Measurements from ENCODE around the gene TAF3.

The TAF3 gene

DNA sequence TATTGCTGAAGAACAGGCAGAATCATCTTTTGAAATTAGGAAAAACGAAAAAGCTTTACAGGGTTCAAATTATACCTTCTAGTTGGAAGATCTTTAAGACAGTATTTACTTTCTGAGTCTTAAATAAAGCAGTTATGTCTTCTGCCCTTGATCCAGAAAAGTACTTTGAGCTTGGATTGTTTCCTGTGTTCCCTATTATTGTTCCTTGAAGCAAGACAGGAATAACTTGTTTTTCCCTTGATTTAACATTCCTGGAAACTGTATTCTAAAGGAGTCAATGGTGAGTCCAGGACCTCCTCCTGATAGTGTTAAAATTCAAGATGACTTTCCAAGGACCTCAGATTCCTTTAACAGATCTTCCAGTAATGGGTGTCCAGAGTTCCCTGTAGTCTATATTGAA, 161.9 kb downstream of the TAF3 start:
- Histone ChIP-seq H3K27me3 (replicated peaks in 2 of 5; ENCODE audit: control insufficient read depth in 4 of 5, insufficient read depth in 5 of 5, low read length in 4 of 5) (no peaks in the 10 kb centered on the region), H3K9me3 (ENCODE audit: control extremely low read depth in 1 of 5, control insufficient read depth in 4 of 5, insufficient read depth in 2 of 5, low read depth in 1 of 5, low read length in 4 of 5) (no peaks in the 10 kb centered on the region), H3K27ac (ENCODE audit: insufficient read depth in 1 of 2, low read depth in 1 of 2, low read length in 2 of 2, poor library complexity in 1 of 2, severe bottlenecking in 2 of 2) (no peak overlapping the region), H3K36me3 (ENCODE audit: control insufficient read depth in 4 of 4, insufficient read depth in 4 of 4, low read length in 3 of 4) (peaks cover 2 to 14% (median 5%) of the 10 kb centered on the region in 4 experiments), H3K4me3 (ENCODE audit: control insufficient read depth in 1 of 7, extremely low read depth in 1 of 7, insufficient read depth in 4 of 7, low read depth in 2 of 7, low read length in 6 of 7) (no peak overlapping the region), H3K4me1 (ENCODE audit: control extremely low read depth in 1 of 4, control insufficient read depth in 4 of 4, insufficient read depth in 4 of 4, low read length in 3 of 4) (no peaks in the 10 kb centered on the region)
- POLR2A ChIA-PET: no interaction called here
- WGBS (ENCODE audit: insufficient coverage): 100% methylated on average over 1 of the region's 1 CpG
- DNase-seq: no peak
- CTCF ChIA-PET: no interaction called here

DNA sequence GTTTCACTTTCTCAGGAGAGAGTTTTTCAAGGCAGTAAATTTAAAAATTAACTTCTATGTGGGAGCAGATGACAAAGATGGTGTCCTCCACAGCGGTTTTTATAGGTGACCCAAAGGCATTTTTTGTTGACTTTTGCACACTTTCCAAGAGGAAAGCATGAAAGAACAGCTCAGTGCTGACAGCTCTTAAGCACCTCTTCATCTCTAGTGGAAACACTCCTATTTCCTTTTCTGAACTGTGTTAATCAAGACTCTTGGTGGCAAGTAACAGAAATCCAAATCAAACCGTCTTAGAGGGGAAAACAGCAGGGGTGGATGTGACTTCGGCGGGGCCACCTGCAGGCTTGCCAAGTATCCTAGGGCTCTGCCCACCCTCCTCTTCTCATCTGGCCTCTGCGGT, 164.4 kb downstream of the TAF3 start:
- CTCF ChIA-PET: no interaction called here

DNA sequence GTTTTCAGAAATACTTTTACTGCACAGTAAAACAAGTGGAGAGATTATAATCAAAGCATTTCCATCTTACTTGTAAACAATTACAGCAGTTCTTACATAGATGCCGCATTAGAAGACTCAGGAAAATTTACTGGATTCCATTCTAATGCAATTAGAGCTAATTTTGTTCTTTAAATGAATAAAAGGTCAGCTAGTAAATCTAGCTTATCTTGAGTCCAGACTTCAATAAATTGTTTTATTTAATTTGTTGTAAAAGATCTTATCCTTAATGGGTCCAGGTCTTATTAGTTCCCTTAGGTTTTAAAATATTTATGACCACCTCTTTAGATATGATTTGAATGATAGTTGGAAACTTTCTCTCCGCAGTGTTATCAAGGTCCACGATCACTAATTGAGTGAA, 166.0 kb downstream of the TAF3 start:
- no peak for DNase-seq
- Histone ChIP-seq H3K27ac (ENCODE audit: insufficient read depth in 1 of 2, low read depth in 1 of 2, low read length in 2 of 2, poor library complexity in 1 of 2, severe bottlenecking in 2 of 2) (no peak overlapping the region), H3K36me3 (ENCODE audit: control insufficient read depth in 4 of 4, insufficient read depth in 4 of 4, low read length in 3 of 4) (peaks cover 0 to 6% (median 3%) of the 10 kb centered on the region in 4 experiments), H3K4me1 (ENCODE audit: control extremely low read depth in 1 of 4, control insufficient read depth in 4 of 4, insufficient read depth in 4 of 4, low read length in 3 of 4) (no peaks in the 10 kb centered on the region), H3K9me3 (ENCODE audit: control extremely low read depth in 1 of 5, control insufficient read depth in 4 of 5, insufficient read depth in 2 of 5, low read depth in 1 of 5, low read length in 4 of 5) (no peaks in the 10 kb centered on the region), H3K27me3 (replicated peaks in 2 of 5; ENCODE audit: control insufficient read depth in 4 of 5, insufficient read depth in 5 of 5, low read length in 4 of 5) (no peaks in the 10 kb centered on the region), H3K4me3 (ENCODE audit: control insufficient read depth in 1 of 7, extremely low read depth in 1 of 7, insufficient read depth in 4 of 7, low read depth in 2 of 7, low read length in 6 of 7) (no peak overlapping the region)
- no CpG with 5 or more reads among the region's 3 CpGs for WGBS (ENCODE audit: insufficient coverage)
- CTCF ChIA-PET: no interaction called here
- POLR2A ChIA-PET: no interaction called here

More for the DNA sequence above, 164.4 kb downstream of the TAF3 start:
- no peak for DNase-seq
- Histone ChIP-seq H3K36me3 (ENCODE audit: control insufficient read depth in 4 of 4, insufficient read depth in 4 of 4, low read length in 3 of 4) (peaks cover 2 to 9% (median 5%) of the 10 kb centered on the region in 4 experiments), H3K4me3 (ENCODE audit: control insufficient read depth in 1 of 7, extremely low read depth in 1 of 7, insufficient read depth in 4 of 7, low read depth in 2 of 7, low read length in 6 of 7) (no peak overlapping the region), H3K27ac (ENCODE audit: insufficient read depth in 1 of 2, low read depth in 1 of 2, low read length in 2 of 2, poor library complexity in 1 of 2, severe bottlenecking in 2 of 2) (no peak overlapping the region), H3K27me3 (replicated peaks in 2 of 5; ENCODE audit: control insufficient read depth in 4 of 5, insufficient read depth in 5 of 5, low read length in 4 of 5) (no peaks in the 10 kb centered on the region), H3K4me1 (ENCODE audit: control extremely low read depth in 1 of 4, control insufficient read depth in 4 of 4, insufficient read depth in 4 of 4, low read length in 3 of 4) (no peaks in the 10 kb centered on the region), H3K9me3 (ENCODE audit: control extremely low read depth in 1 of 5, control insufficient read depth in 4 of 5, insufficient read depth in 2 of 5, low read depth in 1 of 5, low read length in 4 of 5) (no peaks in the 10 kb centered on the region)
- POLR2A ChIA-PET: no interaction called here
- 100% methylated on average over 5 of the region's 5 CpGs for WGBS (ENCODE audit: insufficient coverage)

DNA sequence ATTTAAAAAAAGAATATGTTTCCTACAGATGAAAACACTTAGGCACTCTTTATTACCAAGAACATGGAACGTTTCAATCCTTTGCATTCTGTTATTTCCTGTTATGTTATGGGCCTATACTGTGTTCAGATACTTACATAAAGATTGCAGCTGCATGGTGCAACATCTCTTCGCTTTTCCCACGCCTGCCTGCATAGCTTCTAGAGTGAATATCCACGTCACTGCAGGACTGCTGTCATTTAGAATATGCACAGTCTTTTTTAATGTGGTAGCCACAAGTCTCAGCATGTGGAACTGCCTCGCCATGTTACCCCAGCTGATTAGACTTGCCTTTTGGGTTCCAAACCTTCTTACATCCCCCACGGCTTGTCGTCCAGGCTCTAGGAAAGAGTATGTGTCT, 166.6 kb downstream of the TAF3 start:
- ChIA-PET POLR2A (no interaction called here), CTCF (no interaction called here)
- no peaks in the 10 kb centered on the region for H3K27me3 ChIP-seq (replicated peaks in 2 of 5; ENCODE audit: control insufficient read depth in 4 of 5, insufficient read depth in 5 of 5, low read length in 4 of 5)
- 97% methylated on average over 6 of the region's 7 CpGs for WGBS (ENCODE audit: insufficient coverage)
- no peak for DNase-seq
- no peak overlapping the region for H3K27ac ChIP-seq (ENCODE audit: insufficient read depth in 1 of 2, low read depth in 1 of 2, low read length in 2 of 2, poor library complexity in 1 of 2, severe bottlenecking in 2 of 2)
- H3K36me3 ChIP-seq (ENCODE audit: control insufficient read depth in 4 of 4, insufficient read depth in 4 of 4, low read length in 3 of 4): peaks cover 0 to 6% (median 3%) of the 10 kb centered on the region in 4 experiments
- H3K4me1 ChIP-seq (ENCODE audit: control extremely low read depth in 1 of 4, control insufficient read depth in 4 of 4, insufficient read depth in 4 of 4, low read length in 3 of 4): no peaks in the 10 kb centered on the region
- H3K4me3 ChIP-seq (ENCODE audit: control insufficient read depth in 1 of 7, extremely low read depth in 1 of 7, insufficient read depth in 4 of 7, low read depth in 2 of 7, low read length in 6 of 7): no peak overlapping the region
- H3K9me3 ChIP-seq (ENCODE audit: control extremely low read depth in 1 of 5, control insufficient read depth in 4 of 5, insufficient read depth in 2 of 5, low read depth in 1 of 5, low read length in 4 of 5): no peaks in the 10 kb centered on the region

DNA sequence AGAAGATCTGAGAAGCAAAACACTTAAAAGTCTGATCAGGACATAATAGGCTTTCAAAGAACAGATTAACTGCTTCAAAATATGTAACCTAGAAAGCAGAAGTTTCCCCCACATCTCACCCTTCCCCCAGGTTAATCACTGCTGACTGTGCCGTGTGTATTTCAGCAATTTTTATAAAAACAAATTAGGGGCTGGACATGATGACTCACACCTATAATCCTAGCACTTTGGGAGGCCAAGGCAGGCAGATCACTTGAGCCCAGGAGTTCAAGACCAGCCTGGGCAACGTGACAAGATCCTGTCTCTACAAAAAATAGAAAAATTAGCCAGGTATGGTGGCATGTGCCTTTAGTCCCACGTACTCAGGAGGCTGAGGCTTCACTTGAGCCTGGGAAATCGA, 168.5 kb downstream of the TAF3 start:
- no peaks in the 10 kb centered on the region for H3K4me1 ChIP-seq (ENCODE audit: control extremely low read depth in 1 of 4, control insufficient read depth in 4 of 4, insufficient read depth in 4 of 4, low read length in 3 of 4)
- ChIA-PET CTCF (interaction anchor here (1.0 kb wide), 1 partner anchor 17 kb away, joined by 3 read pairs; no protein-coding TSS in a partner anchor), POLR2A (no interaction called here)
- 81% methylated on average over 4 of the region's 4 CpGs for WGBS (ENCODE audit: insufficient coverage)
- H3K27ac ChIP-seq (ENCODE audit: insufficient read depth in 1 of 2, low read depth in 1 of 2, low read length in 2 of 2, poor library complexity in 1 of 2, severe bottlenecking in 2 of 2): no peak overlapping the region
- peaks cover 0 to 3% (median 0%) of the 10 kb centered on the region in 4 experiments for H3K36me3 ChIP-seq (ENCODE audit: control insufficient read depth in 4 of 4, insufficient read depth in 4 of 4, low read length in 3 of 4)
- H3K27me3 ChIP-seq (replicated peaks in 2 of 5; ENCODE audit: control insufficient read depth in 4 of 5, insufficient read depth in 5 of 5, low read length in 4 of 5): no peaks in the 10 kb centered on the region
- peak in 2 of 3 donors; percentile 54 to 57 for DNase-seq
- H3K4me3 ChIP-seq (ENCODE audit: control insufficient read depth in 1 of 7, extremely low read depth in 1 of 7, insufficient read depth in 4 of 7, low read depth in 2 of 7, low read length in 6 of 7): no peak overlapping the region
- no peaks in the 10 kb centered on the region for H3K9me3 ChIP-seq (ENCODE audit: control extremely low read depth in 1 of 5, control insufficient read depth in 4 of 5, insufficient read depth in 2 of 5, low read depth in 1 of 5, low read length in 4 of 5)

DNA sequence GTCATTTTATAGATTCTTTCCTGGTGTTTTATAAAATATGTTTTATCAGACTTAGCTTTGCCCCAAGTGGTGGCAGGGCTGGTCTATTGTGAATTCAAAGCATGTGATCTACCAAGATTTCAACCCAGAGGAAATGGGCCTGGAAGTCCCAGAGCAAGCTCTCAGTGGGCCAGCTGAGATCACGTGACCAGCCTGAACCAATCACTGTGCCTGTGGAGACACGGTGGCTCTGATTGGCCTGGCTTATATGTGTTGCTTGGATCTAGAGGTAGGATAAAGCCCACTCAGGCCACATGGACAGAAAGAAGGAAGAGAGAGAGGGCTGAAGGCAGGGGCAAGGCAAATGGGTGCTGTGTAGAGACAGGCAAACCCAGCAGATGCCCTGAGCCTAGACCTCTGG, 170.7 kb downstream of the TAF3 start:
- Histone ChIP-seq H3K4me1 (ENCODE audit: control extremely low read depth in 1 of 4, control insufficient read depth in 4 of 4, insufficient read depth in 4 of 4, low read length in 3 of 4) (no peaks in the 10 kb centered on the region), H3K27ac (ENCODE audit: insufficient read depth in 1 of 2, low read depth in 1 of 2, low read length in 2 of 2, poor library complexity in 1 of 2, severe bottlenecking in 2 of 2) (no peak overlapping the region), H3K36me3 (ENCODE audit: control insufficient read depth in 4 of 4, insufficient read depth in 4 of 4, low read length in 3 of 4) (peaks cover 0 to 3% (median 0%) of the 10 kb centered on the region in 4 experiments), H3K9me3 (ENCODE audit: control extremely low read depth in 1 of 5, control insufficient read depth in 4 of 5, insufficient read depth in 2 of 5, low read depth in 1 of 5, low read length in 4 of 5) (no peaks in the 10 kb centered on the region), H3K27me3 (replicated peaks in 2 of 5; ENCODE audit: control insufficient read depth in 4 of 5, insufficient read depth in 5 of 5, low read length in 4 of 5) (no peaks in the 10 kb centered on the region), H3K4me3 (ENCODE audit: control insufficient read depth in 1 of 7, extremely low read depth in 1 of 7, insufficient read depth in 4 of 7, low read depth in 2 of 7, low read length in 6 of 7) (no peak overlapping the region)
- DNase-seq: no peak
- ChIA-PET CTCF (interaction anchor here (0.8 kb wide), 1 partner anchor 636 kb away, joined by 3 read pairs; no protein-coding TSS in a partner anchor), POLR2A (no interaction called here)
- no CpG with 5 or more reads among the region's 2 CpGs for WGBS (ENCODE audit: insufficient coverage)

DNA sequence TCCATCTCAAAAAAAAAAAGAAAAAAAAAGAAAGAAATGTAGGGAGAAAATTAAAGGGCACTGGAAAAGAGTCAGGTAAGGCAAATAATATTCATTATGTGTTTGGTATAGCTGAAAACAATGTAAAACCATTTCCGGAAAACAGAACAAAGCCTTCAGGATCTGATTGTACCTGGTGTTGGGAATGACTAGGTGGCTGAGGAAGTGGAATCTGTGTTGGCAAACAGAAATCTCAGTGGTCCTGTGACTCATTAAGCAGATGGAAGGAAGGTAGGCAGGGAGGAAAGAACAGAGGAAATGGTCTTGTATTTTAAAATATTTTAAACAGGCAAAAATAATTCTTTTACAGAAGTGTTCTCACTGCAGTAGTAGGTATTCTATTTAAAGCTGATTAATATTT, 180.5 kb downstream of the TAF3 start:
- CTCF ChIA-PET: no interaction called here

More for the DNA sequence above, 180.5 kb downstream of the TAF3 start:
- H3K9me3 ChIP-seq (ENCODE audit: control extremely low read depth in 1 of 5, control insufficient read depth in 4 of 5, insufficient read depth in 2 of 5, low read depth in 1 of 5, low read length in 4 of 5): peaks cover 0 to 11% (median 2%) of the 10 kb centered on the region in 5 experiments
- H3K36me3 ChIP-seq (ENCODE audit: control insufficient read depth in 4 of 4, insufficient read depth in 4 of 4, low read length in 3 of 4): peaks cover 0 to 12% (median 0%) of the 10 kb centered on the region in 4 experiments
- no peaks in the 10 kb centered on the region for H3K27me3 ChIP-seq (replicated peaks in 2 of 5; ENCODE audit: control insufficient read depth in 4 of 5, insufficient read depth in 5 of 5, low read length in 4 of 5)
- WGBS (ENCODE audit: insufficient coverage): no CpG with 5 or more reads among the region's 1 CpG
- H3K4me1 ChIP-seq (ENCODE audit: control extremely low read depth in 1 of 4, control insufficient read depth in 4 of 4, insufficient read depth in 4 of 4, low read length in 3 of 4): no peaks in the 10 kb centered on the region
- H3K27ac ChIP-seq (ENCODE audit: insufficient read depth in 1 of 2, low read depth in 1 of 2, low read length in 2 of 2, poor library complexity in 1 of 2, severe bottlenecking in 2 of 2): no peak overlapping the region
- no peak overlapping the region for H3K4me3 ChIP-seq (ENCODE audit: control insufficient read depth in 1 of 7, extremely low read depth in 1 of 7, insufficient read depth in 4 of 7, low read depth in 2 of 7, low read length in 6 of 7)
- no peak for DNase-seq
- POLR2A ChIA-PET: no interaction called here
